A673 (cell line): ENCODE data around the gene GPR89A. TPM values are rescaled to one million over a fixed set of nuclear protein-coding genes. Genes with fewer than 3 reads are reported as not detected.
"Not testable (repeated sequence)": the region's sequence is repeated elsewhere in the genome, so short reads cannot be mapped to it uniquely, and the experiment has no call there.

ENCODE experiments used
- BruUV-seq: library from RNA; stranded (reverse); fragments of 400-500 nt; replicated peaks from 2 replicates; lab custom pipeline; 2021; lab: Mats Ljungman, UMichigan
- CTCF ChIA-PET: fragments of 300-600 bp; sonication (Branson Sonifier 250); formaldehyde crosslinking; loops from one replicate; lab custom pipeline; 2022; ENCODE audit warnings: antibody characterized with exemption; lab: Charles Lee
- POLR2A ChIA-PET: fragments of 300-600 bp; sonication (Branson Sonifier 250); formaldehyde crosslinking; loops from one replicate; lab custom pipeline; 2022; ENCODE audit warnings: antibody characterized with exemption; ENCODE audit not compliant: low non-redundant PET; lab: Charles Lee
- DNase-seq: peaks from one replicate; pipeline ENCODE4 v3.0.0-alpha.2; 2015; ENCODE audit warnings: low spot score
- H3K27ac ChIP-seq: fragments of 200-600 bp; sonication (generic); 2 replicates; pipeline ENCODE4 v1.5.1; 2016; ENCODE audit warnings: mixed run types, low read depth, mild to moderate bottlenecking, mixed read lengths, antibody characterized with exemption, low read length; ENCODE audit not compliant: poor library complexity, severe bottlenecking
- H3K27me3 ChIP-seq: fragments of 200-600 bp; sonication (generic); replicated peaks from 2 replicates; pipeline ENCODE4 v1.6.1; 2017; ENCODE audit warnings: mixed run types, low read depth, mild to moderate bottlenecking, mixed read lengths, antibody characterized with exemption, low read length; ENCODE audit not compliant: insufficient read depth, poor library complexity
- H3K36me3 ChIP-seq: fragments of 200-600 bp; sonication (generic); 2 replicates; pipeline ENCODE4 v1.6.1; 2016; ENCODE audit warnings: mixed run types, mild to moderate bottlenecking, mixed read lengths, antibody characterized with exemption, low read length; ENCODE audit not compliant: insufficient read depth, poor library complexity, severe bottlenecking
- H3K4me1 ChIP-seq: fragments of 200-600 bp; sonication (generic); 2 replicates; pipeline ENCODE4 v1.6.1; 2017; ENCODE audit warnings: mixed run types, mild to moderate bottlenecking, mixed read lengths, antibody characterized with exemption, low read length; ENCODE audit not compliant: insufficient read depth, poor library complexity, severe bottlenecking
- H3K4me3 ChIP-seq: fragments of 200-600 bp; sonication (generic); 2 replicates; pipeline ENCODE4 v1.5.1; 2016; ENCODE audit warnings: low read depth, mixed run types, mild to moderate bottlenecking, mixed read lengths, low read length; ENCODE audit not compliant: poor library complexity, severe bottlenecking
- H3K9me3 ChIP-seq: fragments of 200-600 bp; sonication (generic); 2 replicates; pipeline ENCODE4 v1.6.1; 2016; ENCODE audit warnings: mixed run types, low read depth, mild to moderate bottlenecking, mixed read lengths, antibody characterized with exemption, low read length; ENCODE audit not compliant: poor library complexity, severe bottlenecking
- EZH2 ChIP-seq: fragments of 200-600 bp; sonication (generic); IDR thresholded peaks from 2 replicates; pipeline ENCODE4 v1.6.1; 2017; ENCODE audit warnings: borderline replicate concordance, low read depth, mild to moderate bottlenecking, mixed read lengths, antibody characterized with exemption, low read length; ENCODE audit not compliant: poor library complexity, severe bottlenecking
- intact Hi-C: fragments of 100-400 bp; cut with micrococcal nuclease; formaldehyde crosslinking; loops from one replicate; pipeline ENCODE4 v1.10.0; 2022; ENCODE audit not compliant: unreplicated experiment
- total RNA-seq: library from RNA; stranded (reverse); gene quantifications from 2 replicates; pipeline ENCODE4 v1.2.3, GENCODE V29; 2021
- TF ChIP-seq, protein P1 (sequence below): fragments of 300-800, 200-600 bp; sonication (generic); conservative IDR thresholded peaks from 2 replicates; pipeline ENCODE4 v1.5.1; 2017; ENCODE audit warnings: low read depth, mild to moderate bottlenecking, antibody characterized with exemption, low read length, moderate library complexity, mixed read lengths

The GPR89A gene
- total RNA-seq, 1 experiment from 2014 or later: 31.3 TPM

- POLR2A ChIA-PET, CTCF ChIA-PET, DNase-seq, H3K4me1 ChIP-seq, H3K36me3 ChIP-seq, H3K9me3 ChIP-seq, H3K27ac ChIP-seq, H3K27me3 ChIP-seq, intact Hi-C loops, H3K4me3 ChIP-seq, BruUV-seq: not testable (repeated sequence)
Measured at GRCh38 chr1:145684858-145685257, 77.1 kb downstream of the GPR89A start.

DNA sequence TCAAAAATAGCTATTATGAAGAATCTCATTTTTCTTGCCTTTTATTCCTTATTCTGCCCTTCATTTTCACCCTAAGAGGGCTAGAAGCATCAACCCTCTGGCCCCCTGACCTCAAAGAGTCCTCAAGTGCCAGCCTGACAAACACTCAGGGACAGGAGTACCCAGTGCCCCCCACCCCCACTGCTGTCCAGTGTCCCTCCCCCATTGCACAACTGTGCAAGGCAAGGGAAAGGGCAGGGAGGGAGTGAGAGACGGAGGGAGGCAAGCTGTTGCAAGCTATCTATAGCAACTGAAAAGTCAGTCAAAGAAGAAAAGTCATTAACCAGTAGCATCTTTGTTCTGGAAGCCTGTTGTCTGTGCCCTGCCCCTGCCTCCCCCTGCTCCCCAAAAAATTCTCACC is 78.3 kb downstream of the GPR89A start:
- H3K36me3 ChIP-seq, H3K9me3 ChIP-seq, H3K4me1 ChIP-seq, H3K4me3 ChIP-seq, DNase-seq, CTCF ChIA-PET, H3K27ac ChIP-seq, intact Hi-C loops, BruUV-seq, H3K27me3 ChIP-seq, POLR2A ChIA-PET: not testable (repeated sequence)

DNA sequence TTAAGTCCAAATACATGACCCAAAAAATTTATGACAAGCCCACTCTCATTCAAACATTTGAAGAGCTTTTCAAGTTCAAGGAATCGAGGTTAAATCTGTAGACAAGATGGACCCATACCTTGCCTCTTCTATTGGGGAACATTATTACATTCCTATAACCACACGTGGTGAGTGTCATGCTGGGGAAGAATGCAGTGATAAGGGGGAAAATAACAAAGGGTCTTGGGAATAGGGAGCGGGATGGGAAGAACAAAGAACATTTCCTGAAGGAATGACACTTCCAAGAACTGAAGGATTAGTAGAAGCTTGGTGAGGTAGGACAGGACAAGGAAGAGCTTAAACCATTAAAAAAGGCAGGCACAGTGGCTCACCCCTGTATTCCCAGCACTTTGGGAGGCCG is 80.5 kb downstream of the GPR89A start:
- Histone ChIP-seq H3K4me3 (no peak overlapping the region), H3K36me3 (no peaks in the 10 kb centered on the region), H3K27me3 (no peaks in the 10 kb centered on the region), H3K27ac (no peak overlapping the region), H3K4me1 (no peaks in the 10 kb centered on the region), H3K9me3 (no peaks in the 10 kb centered on the region)
- intact Hi-C loops: no loop called here
- TF ChIP-seq EZH2: no peak
- TF ChIP-seq, protein P1, sequence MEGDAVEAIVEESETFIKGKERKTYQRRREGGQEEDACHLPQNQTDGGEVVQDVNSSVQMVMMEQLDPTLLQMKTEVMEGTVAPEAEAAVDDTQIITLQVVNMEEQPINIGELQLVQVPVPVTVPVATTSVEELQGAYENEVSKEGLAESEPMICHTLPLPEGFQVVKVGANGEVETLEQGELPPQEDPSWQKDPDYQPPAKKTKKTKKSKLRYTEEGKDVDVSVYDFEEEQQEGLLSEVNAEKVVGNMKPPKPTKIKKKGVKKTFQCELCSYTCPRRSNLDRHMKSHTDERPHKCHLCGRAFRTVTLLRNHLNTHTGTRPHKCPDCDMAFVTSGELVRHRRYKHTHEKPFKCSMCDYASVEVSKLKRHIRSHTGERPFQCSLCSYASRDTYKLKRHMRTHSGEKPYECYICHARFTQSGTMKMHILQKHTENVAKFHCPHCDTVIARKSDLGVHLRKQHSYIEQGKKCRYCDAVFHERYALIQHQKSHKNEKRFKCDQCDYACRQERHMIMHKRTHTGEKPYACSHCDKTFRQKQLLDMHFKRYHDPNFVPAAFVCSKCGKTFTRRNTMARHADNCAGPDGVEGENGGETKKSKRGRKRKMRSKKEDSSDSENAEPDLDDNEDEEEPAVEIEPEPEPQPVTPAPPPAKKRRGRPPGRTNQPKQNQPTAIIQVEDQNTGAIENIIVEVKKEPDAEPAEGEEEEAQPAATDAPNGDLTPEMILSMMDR: no peak
- POLR2A ChIA-PET: no interaction called here
- no peak for DNase-seq
- CTCF ChIA-PET: no interaction called here
- no TSS peak for BruUV-seq

DNA sequence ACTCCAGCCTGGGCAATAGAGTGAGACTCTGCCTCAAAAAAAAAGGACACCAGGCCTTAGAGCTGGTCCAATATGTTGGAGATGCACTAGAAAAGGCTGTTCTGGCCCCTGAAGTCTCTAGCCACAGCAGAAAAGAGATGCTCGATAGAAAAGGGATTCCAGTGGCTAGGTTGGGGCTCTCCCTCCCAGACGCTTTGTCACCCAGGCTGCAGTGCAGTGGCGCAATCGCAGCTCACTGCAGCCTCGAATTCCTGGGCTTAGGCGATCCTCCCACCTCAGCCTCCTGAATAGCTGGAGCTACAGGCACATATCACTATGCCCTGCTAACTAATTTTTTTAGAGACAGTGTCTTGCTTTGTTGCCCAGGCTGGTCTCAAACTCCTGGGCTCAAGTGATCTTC is 81.1 kb downstream of the GPR89A start:
- ChIA-PET POLR2A (no interaction called here), CTCF (no interaction called here)
- no peak for TF ChIP-seq EZH2
- TF ChIP-seq, protein P1: no peak
- Histone ChIP-seq H3K4me1 (no peaks in the 10 kb centered on the region), H3K27me3 (no peaks in the 10 kb centered on the region), H3K9me3 (no peaks in the 10 kb centered on the region), H3K36me3 (no peaks in the 10 kb centered on the region), H3K27ac (no peak overlapping the region), H3K4me3 (no peak overlapping the region)
- BruUV-seq: no TSS peak
- intact Hi-C loops: no loop called here
- DNase-seq: no peak
